HL-60/S4 treated with retinoic acid at 250 ng/mL for 4 days and 3 days (cell line): ENCODE measurements around the gene KDM4B.
"Not testable (repeated sequence)": the region's sequence is repeated elsewhere in the genome, so short reads cannot be mapped to it uniquely, and the experiment has no call there.

ENCODE experiments used
- in situ Hi-C: fragments of 300-500 bp; cut with MboI; formaldehyde crosslinking; loops from 2 replicates; pipeline ENCODE4 v1.7.0; 2022; ENCODE audit warnings: low sequenced_read_pairs

Gene KDM4B

DNA sequence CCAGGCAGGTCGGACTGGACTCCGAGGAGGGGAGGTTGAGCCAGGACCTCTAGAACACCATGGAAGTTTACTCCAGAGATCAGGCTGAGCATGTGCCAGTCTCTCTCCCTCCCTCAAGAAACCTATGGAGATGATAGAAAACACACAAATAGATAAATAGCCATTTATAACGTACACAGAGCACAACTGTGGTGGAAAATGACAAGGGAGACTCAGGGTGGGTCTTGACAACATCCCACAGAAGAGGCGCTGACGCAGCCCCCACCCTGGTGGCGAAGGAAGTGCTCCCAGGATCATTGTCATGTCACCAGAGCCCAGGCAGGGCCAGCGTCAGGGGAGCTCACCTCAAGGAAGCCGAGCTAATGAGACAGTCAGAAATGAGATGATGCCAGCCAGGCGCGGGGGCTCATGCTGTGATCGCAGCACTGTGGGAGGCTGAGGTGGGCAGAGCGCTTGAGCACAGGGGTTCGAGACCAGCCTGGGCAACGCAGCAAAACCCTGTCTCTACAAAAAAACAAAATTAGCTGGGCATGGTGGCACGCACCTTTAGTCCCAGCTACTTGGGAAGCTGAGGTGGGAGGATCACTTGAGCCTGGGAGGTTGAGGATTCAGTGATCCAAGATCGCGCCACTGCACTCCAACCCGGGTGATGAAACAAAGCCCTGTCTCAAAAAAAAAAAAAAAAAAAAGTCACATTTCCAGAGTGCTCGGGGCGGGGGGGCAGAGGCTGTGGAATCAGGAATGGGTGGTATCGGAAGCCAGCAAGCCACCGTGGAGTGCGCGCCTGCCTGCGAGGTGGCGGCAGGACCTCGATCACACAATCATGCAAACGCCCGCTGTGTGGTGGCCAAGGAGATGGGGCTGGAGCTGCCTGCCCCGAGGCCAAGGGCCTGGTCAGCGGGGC is 178.4 kb downstream of the KDM4B start:
- in situ Hi-C loops, result no loop called here

DNA sequence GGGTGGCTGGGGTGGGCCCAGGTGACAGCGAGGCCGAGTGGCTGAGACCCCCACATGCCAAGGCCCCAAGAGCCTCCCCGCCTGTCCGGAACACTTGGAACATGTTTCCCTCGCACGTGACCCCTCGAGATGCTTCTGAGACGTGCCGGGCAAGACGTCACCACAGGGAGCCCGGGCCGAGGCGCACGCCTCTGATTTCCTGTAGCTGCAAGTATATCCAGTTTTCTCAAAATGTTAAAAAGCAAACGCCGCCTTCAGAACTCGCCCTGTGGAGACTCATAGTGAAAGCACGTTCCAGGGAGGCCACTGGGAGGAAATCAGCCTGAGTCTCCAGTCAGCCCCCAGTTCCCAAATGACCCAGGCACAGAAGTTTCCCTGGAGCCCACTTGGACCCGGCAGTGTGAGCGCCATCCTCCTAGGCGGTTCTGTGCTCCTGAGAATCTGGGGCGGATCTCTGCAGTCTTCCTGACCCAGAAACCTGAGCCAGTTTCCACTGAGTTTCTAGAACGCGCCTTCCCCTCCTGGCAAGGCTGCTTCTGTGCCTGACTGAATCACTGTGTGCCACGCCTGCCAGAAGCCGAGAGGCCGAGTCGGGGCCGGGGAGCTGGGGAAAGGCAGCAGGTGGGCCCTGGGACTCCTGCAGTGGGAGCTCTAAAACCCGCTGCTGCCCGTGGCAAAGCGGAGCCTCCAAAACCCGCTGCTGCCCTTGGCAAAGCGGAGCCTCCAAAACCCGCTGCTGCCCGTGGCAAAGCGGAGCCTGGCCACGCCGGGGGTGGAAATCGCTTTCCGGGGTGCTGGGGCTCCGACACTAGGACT is 179.3 kb downstream of the KDM4B start:
- in situ Hi-C loops, result no loop called here

DNA sequence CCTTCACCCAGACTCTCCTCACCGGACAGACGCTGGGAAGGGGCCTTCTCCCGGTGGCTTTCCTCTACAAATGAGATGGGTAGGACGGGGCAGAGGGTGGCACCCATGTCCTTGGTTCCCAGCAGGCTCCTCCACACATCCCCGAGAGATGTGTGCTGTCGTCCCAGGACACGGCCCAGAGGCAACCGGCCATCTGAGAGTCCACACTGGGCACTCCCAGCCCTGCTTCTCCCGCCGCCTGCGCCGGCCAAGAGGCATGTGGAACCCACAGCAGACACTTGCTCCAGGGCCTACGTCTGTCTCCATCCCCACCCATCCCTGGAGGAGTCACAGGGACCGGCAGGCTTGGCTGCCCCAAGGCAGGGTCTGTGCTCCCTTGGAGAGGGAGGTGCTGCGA is 179.9 kb downstream of the KDM4B start:
- in situ Hi-C loops, result no loop called here

DNA sequence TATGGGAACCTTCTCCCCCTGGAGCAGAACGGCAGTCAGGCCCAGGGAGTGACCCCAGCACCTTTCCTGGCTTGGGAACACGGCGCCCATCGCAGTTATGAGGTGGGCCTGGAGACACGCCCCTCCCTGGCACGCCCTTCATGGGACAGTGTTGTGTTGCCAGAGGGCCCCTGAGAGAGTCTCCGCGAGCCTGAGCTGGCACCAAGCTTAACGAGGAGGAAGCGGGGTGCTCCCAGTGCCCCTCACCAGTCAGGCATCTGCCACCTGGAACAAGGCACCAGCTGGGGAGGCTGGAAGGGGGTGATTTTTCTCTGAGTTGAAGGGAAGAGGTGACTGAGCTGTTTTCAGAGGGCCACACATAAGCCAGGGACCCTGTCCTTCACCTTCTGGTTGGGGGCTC is 180.6 kb downstream of the KDM4B start:
- in situ Hi-C loops, result no loop called here

DNA sequence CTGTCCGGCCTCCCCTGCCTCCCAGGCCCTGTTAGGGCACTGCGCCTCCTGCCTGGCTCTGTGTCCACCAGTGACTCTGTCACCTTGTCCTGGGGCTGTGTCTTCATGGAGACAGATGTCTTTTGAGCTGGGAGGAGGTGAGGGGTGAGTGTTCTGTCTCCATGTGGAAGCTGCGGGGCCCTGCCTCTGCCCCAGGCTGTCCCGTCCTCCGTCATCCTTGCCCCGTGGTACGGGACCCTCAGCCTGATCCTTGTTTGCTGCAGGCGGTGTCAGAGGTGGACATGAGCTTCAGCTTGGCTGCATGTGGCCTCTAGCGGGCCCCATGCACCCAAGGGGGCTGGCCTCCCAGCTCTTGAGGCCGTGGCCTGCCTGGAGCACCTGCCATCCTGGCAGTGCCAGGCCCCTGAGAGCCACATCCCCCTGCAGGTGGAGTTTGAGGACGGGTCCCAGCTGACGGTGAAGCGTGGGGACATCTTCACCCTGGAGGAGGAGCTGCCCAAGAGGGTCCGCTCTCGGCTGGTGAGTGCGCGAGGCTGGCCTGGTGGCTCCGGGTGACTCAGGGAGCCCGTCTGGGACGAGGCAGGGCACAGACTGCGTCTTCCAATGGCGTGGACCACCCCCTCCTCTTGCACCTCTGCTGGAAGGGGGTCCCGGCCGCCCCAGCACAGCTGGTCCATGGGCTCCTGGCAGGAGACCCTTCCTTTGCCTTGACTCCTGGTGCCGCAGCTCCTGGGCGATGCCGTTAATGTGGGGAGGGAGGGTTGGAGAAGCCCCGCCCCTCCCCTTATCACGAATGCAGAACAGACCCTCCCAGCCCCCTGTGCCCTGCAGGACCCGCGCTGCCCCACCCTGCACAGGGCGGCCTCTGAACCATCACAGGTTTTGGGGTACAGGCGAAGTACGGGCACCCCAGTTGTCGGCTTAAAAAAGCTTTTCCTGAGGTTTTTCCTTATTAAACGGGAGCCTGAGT is 181.3 kb downstream of the KDM4B start:
- in situ Hi-C loops, result no loop called here

DNA sequence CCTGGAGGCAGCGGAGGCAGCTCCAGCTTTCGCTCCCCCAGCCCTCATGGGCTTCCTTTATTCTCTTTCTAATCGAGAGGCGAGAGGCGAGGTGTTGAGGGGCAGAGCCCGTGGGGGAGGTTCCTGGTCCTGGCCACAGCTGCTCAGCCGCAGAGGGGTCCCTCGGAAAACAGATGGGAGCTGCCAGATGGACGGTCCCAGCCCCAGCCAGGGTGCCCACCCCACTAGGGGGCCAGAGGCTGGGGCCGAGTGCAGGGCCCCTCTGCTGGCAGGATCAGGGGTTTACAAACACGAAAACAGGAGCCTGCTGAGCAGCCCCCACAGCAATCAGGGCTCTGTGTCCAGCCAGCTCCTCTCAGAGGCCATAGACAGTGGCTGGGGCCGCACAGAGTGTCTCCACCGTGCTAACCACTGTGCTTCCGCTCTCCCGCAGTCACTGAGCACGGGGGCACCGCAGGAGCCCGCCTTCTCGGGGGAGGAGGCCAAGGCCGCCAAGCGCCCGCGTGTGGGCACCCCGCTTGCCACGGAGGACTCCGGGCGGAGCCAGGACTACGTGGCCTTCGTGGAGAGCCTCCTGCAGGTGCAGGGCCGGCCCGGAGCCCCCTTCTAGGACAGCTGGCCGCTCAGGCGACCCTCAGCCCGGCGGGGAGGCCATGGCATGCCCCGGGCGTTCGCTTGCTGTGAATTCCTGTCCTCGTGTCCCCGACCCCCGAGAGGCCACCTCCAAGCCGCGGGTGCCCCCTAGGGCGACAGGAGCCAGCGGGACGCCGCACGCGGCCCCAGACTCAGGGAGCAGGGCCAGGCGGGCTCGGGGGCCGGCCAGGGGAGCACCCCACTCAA is 182.2 kb downstream of the KDM4B start:
- in situ Hi-C loops, result no loop called here

DNA sequence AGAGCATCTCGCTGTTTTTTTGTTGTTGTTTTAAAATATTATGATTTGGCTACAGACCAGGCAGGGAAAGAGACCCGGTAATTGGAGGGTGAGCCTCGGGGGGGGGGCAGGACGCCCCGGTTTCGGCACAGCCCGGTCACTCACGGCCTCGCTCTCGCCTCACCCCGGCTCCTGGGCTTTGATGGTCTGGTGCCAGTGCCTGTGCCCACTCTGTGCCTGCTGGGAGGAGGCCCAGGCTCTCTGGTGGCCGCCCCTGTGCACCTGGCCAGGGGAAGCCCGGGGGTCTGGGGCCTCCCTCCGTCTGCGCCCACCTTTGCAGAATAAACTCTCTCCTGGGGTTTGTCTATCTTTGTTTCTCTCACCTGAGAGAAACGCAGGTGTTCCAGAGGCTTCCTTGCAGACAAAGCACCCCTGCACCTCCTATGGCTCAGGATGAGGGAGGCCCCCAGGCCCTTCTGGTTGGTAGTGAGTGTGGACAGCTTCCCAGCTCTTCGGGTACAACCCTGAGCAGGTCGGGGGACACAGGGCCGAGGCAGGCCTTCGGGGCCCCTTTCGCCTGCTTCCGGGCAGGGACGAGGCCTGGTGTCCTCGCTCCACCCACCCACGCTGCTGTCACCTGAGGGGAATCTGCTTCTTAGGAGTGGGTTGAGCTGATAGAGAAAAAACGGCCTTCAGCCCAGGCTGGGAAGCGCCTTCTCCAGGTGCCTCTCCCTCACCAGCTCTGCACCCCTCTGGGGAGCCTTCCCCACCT is 183.3 kb downstream of the KDM4B start:
- in situ Hi-C loops, result no loop called here

DNA sequence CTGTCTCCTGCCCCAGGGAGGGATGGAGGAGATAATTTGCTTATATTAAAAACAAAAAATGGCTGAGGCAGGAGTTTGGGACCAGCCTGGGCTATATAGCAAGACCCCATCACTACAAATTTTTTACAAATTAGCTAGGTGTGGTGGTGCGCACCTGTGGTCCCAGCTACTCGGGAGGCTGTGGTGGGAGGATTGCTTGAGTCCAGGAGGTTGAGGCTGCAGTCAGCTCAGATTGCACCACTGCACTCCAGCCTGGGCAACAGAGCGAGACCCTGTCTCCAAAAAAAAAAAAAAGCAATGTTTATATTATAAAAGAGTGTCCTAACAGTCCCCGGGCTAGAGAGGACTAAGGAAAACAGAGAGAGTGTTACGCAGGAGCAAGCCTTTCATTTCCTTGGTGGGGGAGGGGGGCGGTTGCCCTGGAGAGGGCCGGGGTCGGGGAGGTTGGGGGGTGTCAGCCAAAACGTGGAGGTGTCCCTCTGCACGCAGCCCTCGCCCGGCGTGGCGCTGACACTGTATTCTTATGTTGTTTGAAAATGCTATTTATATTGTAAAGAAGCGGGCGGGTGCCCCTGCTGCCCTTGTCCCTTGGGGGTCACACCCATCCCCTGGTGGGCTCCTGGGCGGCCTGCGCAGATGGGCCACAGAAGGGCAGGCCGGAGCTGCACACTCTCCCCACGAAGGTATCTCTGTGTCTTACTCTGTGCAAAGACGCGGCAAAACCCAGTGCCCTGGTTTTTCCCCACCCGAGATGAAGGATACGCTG is 184.0 kb downstream of the KDM4B start:
- in situ Hi-C loops, result no loop called here

DNA sequence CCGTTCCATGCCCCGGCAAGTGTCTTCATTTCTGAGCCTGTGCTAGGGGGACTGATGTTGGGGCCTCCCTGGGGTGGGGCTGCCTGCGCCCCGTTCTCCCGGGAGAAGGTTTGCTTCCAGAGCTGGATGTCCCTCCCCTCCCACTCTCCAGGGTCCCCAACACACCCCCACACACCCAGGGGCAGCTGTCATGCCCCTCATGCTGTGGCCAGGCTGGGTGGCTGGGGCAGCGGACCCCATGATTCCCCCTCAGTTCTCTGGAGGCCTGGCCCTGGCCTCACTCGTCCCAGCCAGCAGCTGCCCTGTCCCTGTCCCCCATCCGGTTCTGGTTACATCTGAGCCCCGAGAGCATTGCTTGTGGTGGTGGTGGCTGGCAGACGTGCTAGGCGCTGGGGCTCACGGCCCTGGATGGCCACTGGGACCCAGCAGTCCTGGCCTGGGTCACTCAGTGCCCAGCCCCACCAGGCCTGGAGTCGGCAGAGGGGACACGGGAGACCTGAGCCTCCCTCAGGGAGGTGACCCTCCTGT is 184.8 kb downstream of the KDM4B start:
- in situ Hi-C loops, result no loop called here

DNA sequence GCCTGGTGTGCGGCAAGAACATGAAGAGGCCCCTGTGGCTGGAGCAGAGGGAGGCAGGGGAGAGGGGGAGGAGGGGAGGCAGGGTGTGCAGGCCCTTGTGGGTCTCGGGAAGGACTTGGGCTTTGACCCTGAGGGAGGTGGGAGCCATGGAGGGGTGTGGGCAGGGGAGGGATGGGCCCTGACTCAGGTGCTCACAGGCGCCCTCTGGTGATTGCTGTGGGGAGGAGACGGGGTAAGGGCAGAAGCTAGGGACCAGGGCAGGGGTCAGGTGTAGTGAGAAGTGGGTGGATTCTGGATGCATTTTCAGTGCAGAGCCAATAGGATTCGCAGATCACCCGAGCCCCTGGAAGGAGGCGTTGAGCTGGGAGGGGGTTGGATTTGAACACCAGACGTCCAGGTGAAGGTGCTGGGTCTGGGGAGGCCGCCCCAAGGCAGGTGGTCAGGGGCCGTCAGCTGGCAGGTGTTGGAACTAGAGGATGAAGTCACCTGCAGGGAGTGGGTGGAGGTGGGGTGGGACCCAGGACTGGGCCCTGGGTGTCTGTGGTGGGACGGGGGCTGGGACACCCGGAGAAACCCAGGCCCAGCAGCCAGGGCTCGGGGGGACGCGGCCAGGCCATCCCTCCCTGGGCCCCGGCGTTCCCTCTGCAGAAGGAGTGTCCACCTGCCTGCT is 185.4 kb downstream of the KDM4B start:
- in situ Hi-C loops, result no loop called here

DNA sequence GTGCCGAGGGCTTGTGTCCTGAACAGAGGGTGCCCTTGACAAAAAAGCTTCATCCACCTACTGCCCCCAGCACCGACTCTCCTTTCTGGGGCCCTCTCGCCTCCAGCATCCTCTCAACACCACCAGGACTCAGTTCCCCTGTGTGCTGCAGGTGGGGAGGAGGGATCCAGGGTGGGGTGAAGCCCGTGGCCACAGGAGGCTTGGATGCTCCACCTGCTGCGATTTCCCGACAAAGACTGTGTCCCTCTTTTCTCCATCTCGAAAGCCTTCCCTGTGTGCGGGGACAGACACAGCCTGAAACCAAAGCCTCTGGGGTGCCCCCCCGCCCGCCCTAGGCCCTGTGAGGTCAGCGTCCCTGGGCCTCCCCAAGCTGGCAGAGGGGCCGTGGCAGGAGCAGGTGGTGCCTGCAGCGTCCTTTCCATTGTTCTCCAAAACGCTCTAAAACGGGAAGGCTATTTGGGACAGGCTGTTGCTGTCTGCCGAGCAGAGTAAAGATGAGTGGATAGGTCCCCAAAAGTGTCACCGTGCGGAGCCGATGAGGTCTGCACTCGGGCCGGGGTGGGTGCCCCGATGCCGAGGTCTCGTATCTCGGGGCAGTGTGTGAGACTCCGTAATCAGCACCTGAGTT is 186.0 kb downstream of the KDM4B start:
- in situ Hi-C loops, result no loop called here

DNA sequence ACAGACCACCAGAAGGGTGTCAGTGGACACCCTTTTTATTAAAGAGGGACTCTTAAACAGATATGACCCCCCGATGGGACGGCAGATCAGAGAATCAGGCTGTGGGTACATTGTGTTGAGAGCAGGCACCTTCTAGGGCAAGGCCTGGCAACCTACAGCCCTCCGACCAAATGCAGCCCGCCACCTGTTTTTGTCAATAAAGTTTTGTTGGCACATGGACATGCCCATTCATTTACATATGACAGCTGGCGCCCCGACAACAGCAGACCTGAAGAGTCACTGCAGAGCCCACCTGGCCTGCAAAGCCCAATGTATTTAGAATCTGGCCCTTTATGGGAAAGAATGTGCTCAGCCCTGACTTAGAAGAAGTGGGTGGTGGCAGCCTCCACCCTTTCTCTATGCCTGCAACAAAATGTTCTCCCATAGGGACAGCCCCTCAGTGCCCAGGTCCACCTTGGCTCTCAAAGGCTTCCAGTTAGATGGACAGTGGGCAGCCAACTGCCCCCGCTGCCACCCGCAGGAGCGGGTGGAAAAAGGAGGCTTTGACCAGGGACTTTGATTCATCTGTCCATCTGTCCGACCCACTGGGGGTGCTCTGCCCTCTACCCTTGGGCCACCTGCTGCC is 186.8 kb downstream of the KDM4B start:
- in situ Hi-C loops, result no loop called here

DNA sequence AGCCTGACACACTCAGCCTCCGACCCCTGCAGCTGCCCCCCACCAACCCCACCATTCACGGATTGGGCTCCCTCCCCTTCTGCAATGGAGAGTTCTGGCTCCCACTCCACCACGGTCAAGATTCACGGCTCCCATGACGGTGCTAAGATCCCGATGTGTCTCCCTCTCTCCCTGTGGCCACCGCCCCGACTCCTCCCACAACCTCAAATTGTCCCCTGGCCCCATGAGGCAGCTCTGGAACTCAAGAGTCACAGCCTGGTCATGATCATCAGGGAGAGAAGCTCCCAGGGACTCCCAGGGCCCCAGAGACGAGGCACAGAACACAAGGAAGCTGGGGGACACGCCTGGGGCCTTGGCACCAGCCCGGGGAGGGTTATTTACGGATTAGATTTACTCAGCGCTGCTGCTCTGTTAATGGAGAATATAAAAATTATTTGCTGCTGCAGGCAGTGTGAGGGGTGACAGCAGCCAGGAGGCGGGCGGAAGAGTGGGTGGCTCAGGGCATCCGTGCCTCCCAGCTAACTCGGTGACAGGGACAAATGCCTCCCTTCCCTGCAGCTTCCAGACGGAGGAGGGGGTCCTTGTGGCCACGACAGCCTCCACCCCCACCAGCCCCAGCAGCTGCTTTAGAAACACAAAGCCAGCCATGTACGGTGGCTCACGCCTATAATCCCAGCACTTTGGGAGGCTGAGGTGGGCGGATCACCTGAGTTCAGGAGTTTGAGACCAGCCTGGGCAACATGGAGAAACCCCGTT is 187.5 kb downstream of the KDM4B start:
- in situ Hi-C loops, result no loop called here

DNA sequence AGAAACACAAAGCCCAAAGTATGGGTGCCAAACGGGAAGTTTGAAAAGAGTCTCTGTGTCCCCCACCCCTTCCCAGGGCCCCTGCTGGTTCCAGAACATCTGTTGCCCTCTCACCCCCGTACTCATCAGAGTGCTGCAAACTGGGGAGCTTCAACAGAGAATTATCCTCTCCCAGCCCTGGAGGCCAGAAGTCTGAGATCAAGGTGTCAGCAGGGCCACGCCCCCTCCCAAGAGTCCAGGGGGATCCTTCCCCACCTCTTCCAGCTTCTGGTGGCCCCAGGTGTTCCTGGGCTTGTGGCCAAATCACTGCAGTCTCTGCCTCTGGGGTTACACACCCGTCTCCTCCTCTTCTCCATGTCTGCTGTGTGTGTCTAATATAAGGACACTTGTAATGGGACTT is 188.3 kb downstream of the KDM4B start:
- in situ Hi-C loops, result no loop called here

DNA sequence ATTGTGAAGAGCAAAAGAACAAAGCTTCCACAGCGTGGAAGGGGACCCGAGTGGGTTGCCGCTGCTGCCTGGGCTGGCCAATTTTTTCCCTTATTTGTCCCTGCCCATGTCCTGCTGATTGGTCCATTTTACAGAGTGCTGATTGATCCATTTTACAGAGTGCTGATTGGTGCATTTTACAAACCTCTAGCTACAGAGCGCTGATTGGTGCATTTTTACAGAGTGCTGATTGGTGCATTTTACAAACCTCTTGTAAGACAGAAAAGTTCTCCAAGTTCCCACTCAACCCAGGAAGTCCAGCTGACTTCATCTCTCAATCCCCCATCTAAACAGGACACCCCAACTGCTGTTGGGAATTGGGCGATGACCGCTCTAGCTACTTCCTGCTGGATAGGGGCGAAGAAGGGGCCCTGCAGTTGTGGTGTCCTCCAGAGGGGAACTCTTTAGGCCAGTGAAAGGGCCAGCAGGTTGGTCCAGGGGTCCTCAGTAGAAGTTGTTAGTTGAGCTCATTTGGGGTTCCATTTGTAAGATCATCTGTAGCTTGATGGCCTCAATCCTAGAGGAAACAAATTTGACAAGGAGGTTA is 189.7 kb downstream of the KDM4B start:
- in situ Hi-C loops, result not testable (repeated sequence)
